RPMI7951 (cell line): Measurements from ENCODE around the gene TFIP11. TPM values are rescaled to one million over a fixed set of nuclear protein-coding genes. Genes with fewer than 3 reads are reported as not detected.

Experiments
- DNase-seq: peaks from one replicate; pipeline ENCODE4 v3.0.0-alpha.2; 2012; ENCODE audit warnings: low read depth
- total RNA-seq: library from RNA; depleted of rRNA; stranded (reverse); fragments of >200 nt; shearing (Covaris generic); gene quantifications from 2 replicates; pipeline ENCODE4 v1.2.3, GENCODE V29; 2014

The TFIP11 gene
- total RNA-seq, 1 experiment from 2014 or later, result 21.6 TPM

DNA sequence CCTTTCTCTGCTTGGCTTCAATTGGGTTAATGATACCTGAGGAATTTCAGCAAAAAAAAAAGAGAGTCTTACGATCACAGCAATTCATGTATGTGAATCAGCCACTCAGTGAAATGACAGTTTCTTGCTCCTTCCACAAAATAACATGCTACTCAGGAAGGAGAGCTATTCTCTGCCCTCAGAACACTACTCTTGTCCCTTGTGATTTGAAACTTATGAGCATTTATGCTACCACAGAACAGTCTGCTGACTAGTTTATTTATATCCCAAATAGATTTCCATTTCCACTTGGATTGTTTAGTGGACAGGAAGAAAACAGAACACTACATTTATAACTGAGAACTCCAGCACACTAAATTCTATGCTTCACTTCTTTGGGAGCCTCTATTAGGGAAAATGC, 8.5 kb downstream of the TFIP11 start:
- DNase-seq, result no peak

DNA sequence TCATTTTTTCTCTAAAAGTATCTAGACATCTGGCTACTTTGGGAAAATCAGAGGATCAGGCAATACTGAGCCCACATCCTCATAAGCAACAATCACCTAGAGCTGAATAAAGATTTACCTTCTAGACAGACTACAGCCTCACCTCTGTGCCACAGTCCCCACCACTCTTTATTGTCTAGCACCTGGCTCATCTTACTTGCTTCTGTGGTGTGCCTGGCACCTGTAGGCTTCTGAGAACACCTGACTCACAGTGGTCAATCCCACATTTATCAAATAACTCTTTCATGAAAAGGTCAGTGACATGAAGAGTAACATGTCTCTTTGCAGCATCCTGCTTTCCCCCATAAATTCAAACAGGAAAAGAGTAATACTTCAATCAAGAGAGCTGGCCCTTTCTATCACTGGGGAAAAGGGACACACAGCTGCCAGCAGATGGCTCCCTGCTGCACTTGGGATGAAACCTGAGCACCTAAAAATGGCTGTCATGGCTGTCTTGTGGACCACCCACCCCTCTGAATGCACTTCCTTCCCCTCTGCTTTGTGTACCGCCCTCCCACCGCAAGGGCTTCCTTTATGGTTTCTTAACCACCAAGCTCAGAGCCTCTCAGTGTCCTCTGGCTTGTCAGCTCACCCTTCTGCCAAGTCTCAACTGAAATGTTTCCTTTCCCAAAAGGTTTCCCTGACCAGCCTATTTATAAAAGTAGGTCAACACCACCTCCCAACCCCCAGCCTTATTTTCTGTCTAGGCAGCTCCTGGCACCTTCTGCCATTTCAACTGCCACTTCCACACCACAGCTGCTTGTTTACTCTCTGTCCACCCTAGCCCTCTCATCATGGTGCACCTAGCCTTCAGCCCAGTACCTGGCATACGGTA, 9.3 kb downstream of the TFIP11 start:
- peak; percentile 41 for DNase-seq

DNA sequence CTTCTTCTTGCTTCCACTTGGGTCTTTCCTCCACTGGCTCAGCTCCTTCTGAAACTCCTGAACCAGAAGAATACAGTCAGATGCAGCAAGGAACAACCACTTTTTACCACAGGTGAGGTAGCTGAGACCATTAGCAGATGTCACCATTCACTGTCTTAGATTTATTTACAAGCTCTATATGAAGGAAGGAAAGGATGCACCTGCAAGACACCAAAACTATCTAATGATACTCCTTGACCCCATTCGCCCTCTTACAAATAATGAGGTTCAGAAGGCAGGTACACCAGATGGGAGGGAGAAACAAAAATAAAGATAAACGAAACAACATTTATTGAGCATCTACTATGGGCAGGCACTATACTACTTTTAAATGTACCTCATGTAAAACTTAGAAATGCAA, 10.3 kb downstream of the TFIP11 start:
- DNase-seq, result no peak

DNA sequence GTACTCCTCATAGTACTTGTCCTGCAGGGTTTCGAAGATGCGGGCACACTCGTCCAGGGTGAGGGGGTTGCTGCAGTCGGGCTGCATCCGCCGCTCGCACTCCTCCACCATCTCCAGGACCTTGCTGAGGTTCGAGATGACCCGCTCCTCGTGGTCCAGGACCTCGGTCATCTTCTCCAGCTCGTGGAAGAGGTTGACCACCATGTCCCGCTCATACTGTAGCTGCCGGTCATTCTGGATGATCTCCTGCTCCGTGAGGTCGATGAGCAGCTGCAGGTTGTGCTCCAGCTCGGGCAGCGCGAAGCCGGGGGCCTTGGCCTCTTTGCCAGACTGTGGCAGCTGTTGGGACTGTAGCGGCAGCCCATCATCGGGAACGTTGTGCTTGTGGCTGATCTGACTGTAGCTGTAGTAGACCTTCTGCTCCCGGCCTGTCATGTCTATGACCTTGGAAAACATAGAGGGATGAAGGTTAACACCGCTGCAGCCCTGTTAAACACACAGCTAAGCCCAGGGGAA, 13.0 kb downstream of the TFIP11 start:
- no peak for DNase-seq

DNA sequence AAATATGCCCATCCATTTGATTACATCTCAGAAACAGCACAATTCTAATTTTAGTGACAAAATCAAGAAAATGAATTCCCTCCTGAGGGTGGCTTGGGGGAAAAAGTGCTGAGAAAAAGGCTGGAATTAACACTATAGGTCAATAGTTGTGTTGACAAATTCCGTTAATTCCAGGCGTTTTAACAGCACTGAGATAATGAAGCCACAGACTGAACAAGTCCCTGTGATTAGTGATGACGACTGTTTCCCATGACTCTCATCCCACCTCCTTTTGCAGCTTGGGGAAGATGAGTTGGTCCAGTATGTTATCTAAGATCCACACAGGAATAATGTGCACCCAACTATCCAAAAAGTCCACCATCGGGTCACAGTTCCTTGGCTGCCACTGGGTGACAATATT, 15.8 kb downstream of the TFIP11 start:
- no peak for DNase-seq

DNA sequence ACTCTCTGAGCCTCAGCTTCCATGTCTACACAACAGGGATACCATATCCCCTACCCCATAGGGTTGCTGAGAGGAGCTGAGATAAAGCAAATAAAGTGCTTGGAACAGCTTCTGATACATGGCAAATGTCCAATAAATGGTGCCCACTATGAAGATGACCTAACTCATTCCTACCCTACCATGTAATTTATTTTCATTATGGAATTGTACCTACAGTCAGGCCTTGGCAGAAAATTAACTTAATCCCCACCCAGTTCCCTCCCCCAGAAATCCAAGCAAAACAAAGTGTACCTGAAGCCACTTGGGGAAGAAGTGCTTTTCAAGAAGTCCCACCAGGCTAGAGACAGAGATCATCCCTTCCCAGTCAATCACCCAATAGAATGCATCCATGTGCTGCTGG, 17.8 kb downstream of the TFIP11 start:
- DNase-seq, result no peak

DNA sequence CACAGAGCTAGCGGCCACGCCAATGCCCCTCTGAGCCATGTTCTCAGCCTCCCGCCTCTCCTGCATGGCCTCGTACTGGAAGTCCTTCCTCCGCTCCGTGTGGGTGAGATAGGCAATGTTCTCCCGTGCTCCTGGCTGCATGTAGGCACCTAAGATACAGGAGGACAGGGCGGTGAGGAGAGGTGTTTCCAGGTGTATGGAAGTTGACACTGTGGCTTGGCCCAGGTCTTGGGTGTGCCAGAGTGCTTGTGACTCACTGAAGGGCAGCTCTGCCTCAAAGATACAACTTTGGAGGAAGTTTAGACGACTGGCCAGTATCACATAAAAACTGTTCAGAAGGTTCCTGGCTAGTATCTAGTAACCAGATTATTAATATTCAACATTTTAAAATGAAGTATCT, 20.1 kb downstream of the TFIP11 start:
- DNase-seq, result no peak

DNA sequence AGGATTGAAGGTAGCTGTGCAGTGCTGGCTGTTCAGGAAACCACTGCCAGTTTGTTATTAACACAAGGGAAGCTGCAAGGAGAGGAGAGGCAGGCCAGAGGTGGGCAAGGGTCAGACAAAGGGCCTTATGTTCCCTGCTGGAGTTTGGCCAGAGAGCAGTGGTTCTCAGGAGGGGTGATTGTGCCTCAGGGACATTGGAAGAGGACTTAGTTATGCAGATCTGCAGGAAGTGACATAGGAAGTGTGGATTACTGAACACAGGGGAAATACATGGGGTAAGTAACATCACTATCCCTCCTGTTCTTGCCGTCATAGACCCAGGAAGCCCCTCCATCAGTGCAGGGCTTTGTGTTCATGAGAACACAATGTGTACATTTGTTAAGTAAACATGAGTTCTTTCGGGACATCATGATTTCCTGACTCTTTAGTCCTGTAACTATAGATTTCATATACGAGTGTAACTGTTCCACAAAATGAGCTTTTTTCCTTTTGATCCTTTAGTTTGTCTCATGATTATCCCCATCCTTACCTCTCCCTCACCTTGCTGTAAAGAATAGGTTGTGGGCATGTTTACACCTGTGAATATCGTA, 22.7 kb downstream of the TFIP11 start:
- DNase-seq, result peak; percentile 46

DNA sequence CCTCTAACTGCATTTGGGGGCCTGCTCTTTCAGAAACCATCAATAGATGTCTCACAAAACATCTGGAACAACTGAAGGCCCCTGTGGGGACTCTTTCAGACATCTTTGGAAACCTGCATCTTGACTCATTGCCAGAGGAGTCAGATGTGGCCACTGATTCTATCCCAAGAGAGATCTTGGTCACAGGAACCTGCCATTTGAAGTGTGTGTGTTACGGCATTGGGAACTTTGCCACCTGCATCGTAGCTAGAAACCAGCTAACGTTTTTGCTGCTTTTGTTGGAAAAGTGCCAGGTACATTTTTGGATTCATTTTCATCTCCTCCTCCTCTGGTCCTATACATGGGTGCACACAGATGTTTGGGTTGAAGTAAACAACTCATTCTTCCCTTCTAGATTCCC, 24.3 kb downstream of the TFIP11 start:
- no peak for DNase-seq

DNA sequence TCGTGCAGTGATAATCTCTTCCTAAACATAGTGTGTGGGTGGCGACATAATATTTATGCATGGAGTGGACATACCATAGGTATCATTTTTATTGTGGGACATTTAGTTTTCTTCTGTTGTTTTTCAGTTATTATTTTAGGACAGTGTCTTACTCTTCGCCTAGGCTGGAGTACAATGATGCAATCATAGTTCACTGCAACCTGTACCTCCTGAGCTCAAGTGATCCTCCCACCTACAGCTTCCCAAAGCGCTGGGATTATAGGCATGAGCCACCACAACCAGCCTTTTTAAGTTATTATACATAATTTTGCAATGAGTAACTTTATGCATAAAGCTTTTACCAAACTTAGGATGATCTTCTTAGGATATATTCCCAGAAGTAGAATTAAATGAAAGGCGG, 25.9 kb downstream of the TFIP11 start:
- DNase-seq, result no peak

DNA sequence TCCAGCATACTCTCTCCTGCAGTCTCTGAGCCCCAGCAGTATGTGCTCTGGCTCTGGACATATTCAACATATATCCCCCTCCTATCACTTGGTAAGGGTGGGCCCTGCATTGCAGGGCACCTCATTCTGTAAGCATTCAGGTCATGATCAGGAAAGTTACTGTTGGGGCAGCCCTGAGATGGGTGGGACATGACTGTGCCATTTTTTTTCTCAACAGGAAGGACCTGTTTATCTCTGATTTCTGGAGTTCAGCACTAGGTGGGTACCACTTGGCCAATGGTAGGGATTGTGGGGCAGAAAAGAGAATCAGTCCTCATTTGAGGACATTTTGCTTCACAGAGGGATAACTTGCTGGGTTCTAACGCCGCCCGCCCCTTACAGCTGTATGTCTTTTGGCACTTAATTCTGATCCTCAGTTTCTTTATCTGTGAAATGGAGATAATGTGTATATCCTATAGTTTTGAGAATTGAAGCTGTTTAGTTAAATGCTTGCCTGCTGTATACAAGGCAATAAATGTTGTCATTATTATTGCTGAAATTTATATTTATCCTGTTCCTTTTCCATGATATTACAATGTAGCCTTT, 26.4 kb downstream of the TFIP11 start:
- no peak for DNase-seq

DNA sequence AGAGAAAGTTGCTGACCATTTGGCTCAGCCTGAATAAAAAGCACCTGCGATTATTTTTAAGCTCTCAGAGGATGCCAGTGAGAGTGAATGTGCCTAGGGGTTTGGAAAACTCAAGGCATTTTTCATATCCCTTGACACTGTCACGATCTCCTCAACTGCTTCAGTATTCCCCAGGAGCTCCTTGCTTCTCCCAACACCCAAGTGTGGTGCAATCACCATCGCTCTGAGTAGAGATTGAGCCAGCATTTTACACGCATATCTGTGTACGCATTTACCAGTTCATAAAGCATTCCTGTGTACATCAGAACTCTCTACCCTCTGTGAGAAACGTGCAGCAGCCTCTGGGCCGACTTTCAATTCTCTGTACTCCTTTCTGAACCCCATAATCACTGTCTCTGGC, 27.3 kb downstream of the TFIP11 start:
- no peak for DNase-seq

DNA sequence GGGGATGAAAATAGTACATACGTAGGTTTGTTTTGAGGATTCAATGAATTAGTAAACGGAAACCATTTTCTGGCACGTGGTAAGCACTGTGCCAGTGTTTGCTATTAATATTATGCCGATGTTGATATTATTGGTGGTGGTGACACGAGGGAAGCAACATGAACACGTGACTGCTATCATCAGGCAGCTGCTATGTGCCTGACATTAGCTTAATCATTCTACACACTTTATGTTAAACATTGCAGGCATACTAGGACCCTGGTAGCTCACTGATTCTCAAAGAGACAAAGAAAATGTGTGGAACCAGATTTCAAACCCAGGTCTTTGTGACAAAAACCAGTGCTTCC, 27.9 kb downstream of the TFIP11 start:
- no peak for DNase-seq

DNA sequence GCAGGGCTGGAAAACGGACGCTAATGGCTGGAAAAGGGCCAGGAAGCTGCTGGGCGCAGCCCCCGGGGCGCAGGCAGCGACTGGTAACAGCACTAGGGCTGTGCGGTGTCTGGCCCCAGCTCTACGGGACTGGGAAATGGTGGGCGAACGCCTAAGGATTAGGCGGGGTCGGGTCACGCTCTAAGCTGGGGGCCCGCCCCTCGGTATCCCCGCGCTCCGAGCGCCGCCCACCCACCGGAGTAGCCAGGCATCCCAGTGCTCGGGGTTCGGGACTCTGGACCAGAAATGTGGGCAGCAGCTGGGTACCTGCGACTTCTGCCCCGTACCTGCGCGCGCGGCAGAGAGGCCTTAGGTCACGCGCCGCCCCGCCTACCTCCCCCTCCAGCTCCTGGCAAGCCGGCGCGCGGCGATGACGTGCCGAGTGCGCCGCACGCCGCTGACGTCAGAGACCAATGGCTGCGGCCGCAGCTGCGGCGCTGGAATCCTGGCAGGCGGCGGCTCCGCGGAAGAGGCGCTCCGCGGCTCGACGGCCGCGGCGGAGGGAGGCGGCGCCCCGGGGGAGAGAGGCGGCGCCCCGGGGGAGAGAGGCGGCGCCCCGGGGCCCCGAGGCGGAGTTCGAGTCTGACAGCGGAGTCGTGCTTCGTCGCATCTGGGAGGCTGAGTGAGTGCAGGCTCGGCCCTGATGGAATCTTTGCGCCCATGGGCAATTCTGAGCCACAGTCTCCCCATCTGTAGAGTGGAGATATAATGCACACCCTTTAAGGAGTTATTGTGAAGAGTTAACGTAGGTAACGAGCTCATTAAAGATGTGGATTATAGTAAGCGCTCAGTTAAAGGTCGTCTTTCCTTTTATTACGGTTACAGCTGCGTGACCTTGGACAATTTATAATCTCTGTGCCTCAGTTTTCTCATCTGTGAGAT, 28.6 kb downstream of the TFIP11 start, which contains the start of the genes HPS4 and SRRD:
TSS of gene HPS4 (minus strand) at position 345 of the 921 bp plus-strand sequence. CDS start 2,021 bp downstream, outside the sequence.
TSS of gene SRRD (plus strand) at position 439 of the 921 bp plus-strand sequence. CDS start at position 453, 14 bp downstream.
- peak; percentile 85 for DNase-seq

DNA sequence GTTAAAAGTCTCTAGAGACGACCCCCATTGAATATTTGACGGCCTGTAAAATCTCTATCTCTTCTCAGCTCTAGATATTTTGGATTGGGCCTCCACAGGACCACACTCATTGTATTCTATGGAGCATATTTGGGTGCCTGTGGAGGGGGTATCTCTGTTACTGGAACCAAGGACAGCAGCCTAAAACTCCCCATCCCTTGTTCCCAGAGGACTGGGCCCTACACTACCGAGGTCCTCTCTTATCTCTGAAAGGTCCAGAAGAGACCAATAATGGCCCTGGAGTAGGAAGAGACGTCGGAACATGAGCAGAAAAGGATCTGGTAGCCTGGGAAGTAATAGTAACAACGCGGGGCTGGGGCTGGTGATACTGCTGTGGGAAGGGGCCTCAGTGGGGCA, 29.2 kb downstream of the TFIP11 start:
- no peak for DNase-seq

DNA sequence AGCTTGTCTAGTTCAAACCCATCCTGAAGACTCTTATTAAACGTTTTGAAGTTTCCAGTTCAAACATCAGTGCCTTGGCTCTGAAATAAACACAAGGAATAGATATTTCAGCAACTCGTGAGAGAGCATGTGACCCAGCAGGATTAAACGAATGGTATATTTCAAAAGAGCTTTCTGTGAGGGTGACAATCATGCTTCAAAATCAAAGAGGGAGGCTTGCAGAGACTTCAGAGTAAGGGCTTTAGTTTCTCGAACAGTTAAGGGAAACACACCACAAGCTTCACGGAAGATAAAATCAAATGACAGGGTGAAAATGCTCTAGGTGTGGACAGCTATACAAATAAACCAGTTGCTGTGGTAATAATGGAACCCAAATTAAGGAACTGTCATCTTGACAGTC, 30.1 kb downstream of the TFIP11 start:
- no peak for DNase-seq

DNA sequence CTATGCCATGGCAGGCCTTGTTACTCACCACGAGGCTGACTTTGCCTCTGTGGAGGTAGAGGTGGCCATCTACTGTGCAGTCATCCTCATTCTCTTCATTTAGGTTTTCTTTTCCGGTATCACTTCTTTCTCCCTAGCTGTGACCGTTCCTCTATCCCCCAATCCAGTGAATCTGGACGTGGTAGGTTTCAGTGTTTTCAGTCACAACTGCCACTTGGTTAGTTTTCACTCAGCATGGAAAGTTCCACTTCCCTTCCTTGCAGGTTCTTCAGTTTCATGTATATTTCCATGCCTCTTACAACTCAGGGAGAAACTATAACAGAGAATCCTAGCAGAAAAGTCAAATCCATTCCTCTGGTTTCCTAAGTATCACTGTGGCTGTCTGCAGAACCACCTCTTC, 30.6 kb downstream of the TFIP11 start:
- no peak for DNase-seq

DNA sequence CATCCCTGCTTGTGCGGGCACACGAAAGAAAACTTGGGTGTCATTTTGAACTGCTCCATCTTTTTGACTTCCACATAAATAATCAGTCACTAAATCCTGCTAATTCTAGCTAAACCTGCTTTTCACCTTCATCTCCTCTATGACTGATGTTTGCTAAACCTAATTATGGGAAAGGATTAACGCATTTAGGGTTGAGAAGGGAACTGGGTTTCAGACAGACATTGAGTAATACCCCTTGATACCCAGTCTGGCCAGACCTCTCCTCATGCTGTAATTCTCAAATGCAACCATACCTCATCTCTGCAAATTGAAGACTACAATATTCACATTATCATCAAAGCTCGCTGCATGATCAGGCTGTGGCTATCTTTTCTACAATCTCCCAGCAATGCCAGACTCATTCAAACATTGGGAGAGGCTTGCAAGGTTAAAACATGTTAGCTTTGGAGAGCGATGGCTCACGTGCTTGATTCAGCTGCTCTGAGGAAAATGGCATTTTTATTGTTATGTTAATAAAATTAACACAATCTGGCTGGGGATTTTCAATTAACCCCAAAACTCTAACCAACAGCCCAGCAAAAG, 31.1 kb downstream of the TFIP11 start:
- no peak for DNase-seq

DNA sequence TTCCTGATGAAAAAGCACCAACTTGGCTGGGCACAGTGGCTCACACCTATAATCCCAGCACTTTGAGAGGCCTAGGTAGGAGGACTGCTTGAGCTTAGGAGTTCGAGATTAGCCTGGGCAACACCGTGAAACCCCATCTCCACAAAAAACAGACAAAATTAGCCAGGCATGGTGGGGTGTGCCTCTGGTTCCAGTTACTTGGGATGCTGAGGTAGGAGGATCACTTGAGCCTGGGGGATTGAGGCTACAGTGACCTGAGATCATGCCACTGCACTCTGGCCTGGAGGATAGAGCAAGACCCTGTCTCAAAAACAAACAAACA, 31.7 kb downstream of the TFIP11 start:
- no peak for DNase-seq

DNA sequence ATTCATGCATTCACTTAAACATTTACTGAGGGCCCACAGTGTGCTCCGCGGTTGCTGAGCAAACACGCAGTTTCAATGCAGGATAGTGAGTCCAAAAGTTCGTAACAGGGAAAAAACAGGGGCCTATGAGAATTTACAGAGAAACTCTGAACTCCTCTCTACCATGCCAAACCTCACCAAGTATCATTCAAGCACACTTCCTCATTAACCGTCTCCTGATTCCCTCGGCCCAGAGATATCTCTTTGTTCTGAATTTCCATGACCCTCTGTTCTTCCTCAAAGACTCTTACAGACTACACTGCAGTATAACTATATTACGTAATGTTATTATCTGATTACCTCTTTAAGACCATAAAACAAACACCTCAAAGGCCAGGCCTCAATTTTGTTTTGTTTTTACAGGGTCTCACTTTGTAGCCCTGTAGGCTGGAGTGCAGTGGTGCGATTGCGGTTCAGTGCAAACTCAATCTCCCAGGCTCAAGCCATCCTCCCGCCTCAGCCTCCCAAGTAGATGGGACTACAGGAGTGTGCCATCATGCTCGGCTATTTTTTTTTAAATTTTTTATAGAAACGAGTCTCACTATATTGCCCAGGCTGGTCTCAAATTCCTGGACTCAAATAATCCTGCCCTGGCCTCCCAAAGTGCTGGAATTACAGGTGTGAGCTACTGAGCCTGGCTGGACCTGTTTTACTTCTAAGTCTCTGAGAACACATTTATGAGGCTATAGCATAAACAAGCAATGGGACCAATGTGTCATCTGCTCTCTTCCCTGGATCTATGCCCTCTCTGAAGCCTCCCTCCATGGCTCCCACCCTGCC, 32.3 kb downstream of the TFIP11 start:
- no peak for DNase-seq
